HepG2 (cell line): ENCODE results near the gene KRTAP5-6. TPM values are rescaled to one million over a fixed set of nuclear protein-coding genes. Genes with fewer than 3 reads are reported as not detected.
A peak's percentile ranks its signal among the peaks of the same experiment; 100 is the strongest.

Experiments
- DMAP1 ChIP-seq: IDR thresholded peaks from 2 replicates; pipeline ENCODE4 v1.6.1; 2016
- MED13 ChIP-seq: sonication (generic); formaldehyde crosslinking; IDR thresholded peaks from 2 replicates; pipeline ENCODE4 v1.5.0; 2020; ENCODE audit warnings: missing genetic modification reagents
- MED8 ChIP-seq: sonication (generic); formaldehyde crosslinking; IDR thresholded peaks from 2 replicates; pipeline ENCODE4 v1.8.1; 2023; ENCODE audit warnings: mild to moderate bottlenecking, missing genetic modification reagents; ENCODE audit not compliant: insufficient replicate concordance
- NFKB2 ChIP-seq: sonication (generic); formaldehyde crosslinking; IDR thresholded peaks from 2 replicates; pipeline ENCODE4 v1.4.0; 2020; ENCODE audit warnings: missing genetic modification reagents, borderline replicate concordance
- NR2F2 ChIP-seq: IDR thresholded peaks from 2 replicates; pipeline ENCODE4 v1.6.1; 2012; ENCODE audit warnings: low read depth, inconsistent platforms, borderline replicate concordance
- PITX1 ChIP-seq: sonication (generic); formaldehyde crosslinking; IDR thresholded peaks from 2 replicates; pipeline ENCODE4 v1.5.1; 2020; ENCODE audit warnings: mild to moderate bottlenecking, missing genetic modification reagents
- SOX13 ChIP-seq, 3 experiments: fragments of 450-650 bp in 1 of 3; sonication (generic) in 1 of 3; formaldehyde crosslinking in 1 of 3; IDR thresholded peaks in 2 of 3; conservative IDR thresholded peaks in 1 of 3; 2 replicates each; pipeline versions ENCODE4 v1.5.0 to v1.6.1; 2016 to 2020; ENCODE audit warnings: antibody characterized with exemption in 1 of 3, mild to moderate bottlenecking in 1 of 3, missing compliant biosample characterization in 1 of 3, missing genetic modification reagents in 1 of 3, moderate library complexity in 1 of 3
- SPEN ChIP-seq: sonication (generic); formaldehyde crosslinking; IDR thresholded peaks from 2 replicates; pipeline ENCODE4 v1.5.1; 2020; ENCODE audit warnings: low read depth, mild to moderate bottlenecking, missing genetic modification reagents
- TCF7 ChIP-seq: sonication (generic); IDR thresholded peaks from 2 replicates; pipeline ENCODE4 v1.6.1; 2016; ENCODE audit warnings: antibody characterized with exemption, low read depth
- YEATS4 ChIP-seq: sonication (generic); formaldehyde crosslinking; IDR thresholded peaks from 2 replicates; pipeline ENCODE4 v1.4.0; 2020; ENCODE audit warnings: missing genetic modification reagents, borderline replicate concordance
- ZBTB38 ChIP-seq: sonication (generic); formaldehyde crosslinking; IDR thresholded peaks from 2 replicates; pipeline ENCODE4 v1.5.1; 2020; ENCODE audit warnings: mild to moderate bottlenecking, missing genetic modification reagents
- ZSCAN21 ChIP-seq: sonication (generic); formaldehyde crosslinking; IDR thresholded peaks from 2 replicates; pipeline ENCODE4 v1.8.0; 2022; ENCODE audit warnings: mild to moderate bottlenecking, missing genetic modification reagents, moderate library complexity, borderline replicate concordance
- polyA plus RNA-seq, 8 experiments: library from polyadenylated mRNA; depleted of rRNA in 3 of 8; stranded (reverse) in 7 of 8; unstranded in 1 of 8; fragments of >200 nt; fragmentation: Illumina TruSeq in 4 of 8; extraction: Trizol in 4 of 8; gene quantifications; 2 replicates each; pipeline versions ENCODE4 v1.2.1 to v1.2.3, GENCODE V29; 2011 to 2016; ENCODE audit warnings: low read depth in 4 of 8, missing spikeins in 1 of 8, mixed read lengths in 1 of 8; ENCODE audit not compliant: insufficient read depth in 1 of 8
- total RNA-seq, 5 experiments: library from RNA; depleted of rRNA; stranded (reverse); fragments of >200 nt; fragmentation: Illumina TruSeq; extraction: Trizol; gene quantifications; 2 replicates each; pipeline ENCODE4 v1.2.3, GENCODE V29; 2016; ENCODE audit warnings: low read depth in 1 of 5
- TF ChIP-seq, protein P1 (sequence below): IDR thresholded peaks from 2 replicates; pipeline ENCODE4 v1.6.1; 2016; ENCODE audit warnings: low read depth, missing genetic modification reagents, missing compliant biosample characterization
- TF ChIP-seq, protein P2 (sequence below): IDR thresholded peaks from 2 replicates; pipeline ENCODE4 v1.6.1; 2016; ENCODE audit warnings: missing compliant biosample characterization, missing genetic modification reagents, borderline replicate concordance
- TF ChIP-seq, protein P3 (sequence below): IDR thresholded peaks from 2 replicates; pipeline ENCODE4 v1.6.1; 2016
- TF ChIP-seq, protein P4 (sequence below): sonication (generic); formaldehyde crosslinking; IDR thresholded peaks from 2 replicates; pipeline ENCODE4 v1.4.0; 2020; ENCODE audit warnings: missing genetic modification reagents

The KRTAP5-6 gene
- total and polyA plus RNA-seq, 2 of the 13 experiments (the other 11 are each of a cell fraction or from before 2014, with no cell fraction given): not detected

DNA sequence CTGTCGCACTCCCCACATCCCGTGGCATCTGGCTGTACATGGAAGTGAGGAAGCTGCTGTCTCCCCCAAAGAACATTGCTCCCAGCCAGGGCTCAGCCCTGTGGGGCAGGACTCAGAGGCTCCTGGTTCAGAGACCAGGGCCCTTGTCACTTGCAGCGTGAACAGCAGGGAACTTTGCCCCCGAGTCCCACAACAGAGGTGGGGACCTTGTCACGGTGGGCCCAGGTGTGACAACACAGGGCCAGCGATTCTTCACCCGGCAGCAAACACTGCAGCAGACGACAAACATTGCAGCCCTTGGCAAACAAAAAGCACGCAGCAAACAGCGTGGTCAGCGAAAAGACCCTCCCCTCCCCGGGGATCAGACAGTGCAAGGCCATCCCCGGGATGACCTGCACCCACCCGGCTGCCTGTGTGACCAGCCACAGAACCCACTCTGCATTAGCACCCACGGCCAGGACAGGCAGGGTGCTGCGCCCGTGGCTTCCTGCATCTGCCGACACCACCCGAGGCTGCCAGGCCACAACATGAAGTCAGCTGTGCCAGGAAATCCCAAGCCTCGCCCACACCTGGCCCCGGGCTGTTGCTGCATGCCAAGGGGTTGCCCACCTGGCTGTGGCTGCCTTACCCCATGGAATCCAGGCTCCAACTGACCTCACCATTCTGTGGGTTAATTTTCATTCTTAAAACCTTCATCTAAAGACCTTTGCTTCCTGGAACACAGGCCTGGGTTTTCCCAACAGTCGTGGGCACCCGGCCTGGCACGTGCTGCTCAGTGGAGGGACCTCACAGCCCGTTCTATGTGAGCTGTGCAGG, 35.3 kb upstream of the KRTAP5-6 start (continued):
- TF ChIP-seq, protein P1, sequence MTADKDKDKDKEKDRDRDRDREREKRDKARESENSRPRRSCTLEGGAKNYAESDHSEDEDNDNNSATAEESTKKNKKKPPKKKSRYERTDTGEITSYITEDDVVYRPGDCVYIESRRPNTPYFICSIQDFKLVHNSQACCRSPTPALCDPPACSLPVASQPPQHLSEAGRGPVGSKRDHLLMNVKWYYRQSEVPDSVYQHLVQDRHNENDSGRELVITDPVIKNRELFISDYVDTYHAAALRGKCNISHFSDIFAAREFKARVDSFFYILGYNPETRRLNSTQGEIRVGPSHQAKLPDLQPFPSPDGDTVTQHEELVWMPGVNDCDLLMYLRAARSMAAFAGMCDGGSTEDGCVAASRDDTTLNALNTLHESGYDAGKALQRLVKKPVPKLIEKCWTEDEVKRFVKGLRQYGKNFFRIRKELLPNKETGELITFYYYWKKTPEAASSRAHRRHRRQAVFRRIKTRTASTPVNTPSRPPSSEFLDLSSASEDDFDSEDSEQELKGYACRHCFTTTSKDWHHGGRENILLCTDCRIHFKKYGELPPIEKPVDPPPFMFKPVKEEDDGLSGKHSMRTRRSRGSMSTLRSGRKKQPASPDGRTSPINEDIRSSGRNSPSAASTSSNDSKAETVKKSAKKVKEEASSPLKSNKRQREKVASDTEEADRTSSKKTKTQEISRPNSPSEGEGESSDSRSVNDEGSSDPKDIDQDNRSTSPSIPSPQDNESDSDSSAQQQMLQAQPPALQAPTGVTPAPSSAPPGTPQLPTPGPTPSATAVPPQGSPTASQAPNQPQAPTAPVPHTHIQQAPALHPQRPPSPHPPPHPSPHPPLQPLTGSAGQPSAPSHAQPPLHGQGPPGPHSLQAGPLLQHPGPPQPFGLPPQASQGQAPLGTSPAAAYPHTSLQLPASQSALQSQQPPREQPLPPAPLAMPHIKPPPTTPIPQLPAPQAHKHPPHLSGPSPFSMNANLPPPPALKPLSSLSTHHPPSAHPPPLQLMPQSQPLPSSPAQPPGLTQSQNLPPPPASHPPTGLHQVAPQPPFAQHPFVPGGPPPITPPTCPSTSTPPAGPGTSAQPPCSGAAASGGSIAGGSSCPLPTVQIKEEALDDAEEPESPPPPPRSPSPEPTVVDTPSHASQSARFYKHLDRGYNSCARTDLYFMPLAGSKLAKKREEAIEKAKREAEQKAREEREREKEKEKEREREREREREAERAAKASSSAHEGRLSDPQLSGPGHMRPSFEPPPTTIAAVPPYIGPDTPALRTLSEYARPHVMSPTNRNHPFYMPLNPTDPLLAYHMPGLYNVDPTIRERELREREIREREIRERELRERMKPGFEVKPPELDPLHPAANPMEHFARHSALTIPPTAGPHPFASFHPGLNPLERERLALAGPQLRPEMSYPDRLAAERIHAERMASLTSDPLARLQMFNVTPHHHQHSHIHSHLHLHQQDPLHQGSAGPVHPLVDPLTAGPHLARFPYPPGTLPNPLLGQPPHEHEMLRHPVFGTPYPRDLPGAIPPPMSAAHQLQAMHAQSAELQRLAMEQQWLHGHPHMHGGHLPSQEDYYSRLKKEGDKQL (CRISPR knock-in tag): peak; percentile 88
- TF ChIP-seq ZSCAN21 (CRISPR knock-in tag) (peak; percentile 54; the same call in 1 of the 2 replicates), ZBTB38 (CRISPR knock-in tag) (peak; percentile 88), NR2F2 (peak; percentile 16; the same call in 1 of the 2 replicates), YEATS4 (CRISPR knock-in tag) (0 out of 2 replicates have a peak, but pooled peaks have one; percentile 38), TCF7 (peak; percentile 71), MED8 (CRISPR knock-in tag) (peak; percentile 98), DMAP1 (CRISPR knock-in tag) (peak; percentile 46; the same call in 1 of the 2 replicates), SOX13 (IDR thresholded peaks at IDR 0.05) (peak; percentile 46; the same call in 1 of the 2 replicates), SOX13 (CRISPR knock-in tag; conservative IDR thresholded peaks at IDR 0.05 in 1 of 2, IDR thresholded peaks at IDR 0.05 in 1 of 2) (peak in 1 of 2 experiments; percentile 85; a peak in 2 of 4 replicates), NFKB2 (peak; percentile 74; the same call in 1 of the 2 replicates), MED13 (CRISPR knock-in tag) (peak; percentile 99), SPEN (CRISPR knock-in tag) (peak; percentile 60; the same call in 1 of the 2 replicates), PITX1 (CRISPR knock-in tag) (peak; percentile 14)
- TF ChIP-seq, protein P2, sequence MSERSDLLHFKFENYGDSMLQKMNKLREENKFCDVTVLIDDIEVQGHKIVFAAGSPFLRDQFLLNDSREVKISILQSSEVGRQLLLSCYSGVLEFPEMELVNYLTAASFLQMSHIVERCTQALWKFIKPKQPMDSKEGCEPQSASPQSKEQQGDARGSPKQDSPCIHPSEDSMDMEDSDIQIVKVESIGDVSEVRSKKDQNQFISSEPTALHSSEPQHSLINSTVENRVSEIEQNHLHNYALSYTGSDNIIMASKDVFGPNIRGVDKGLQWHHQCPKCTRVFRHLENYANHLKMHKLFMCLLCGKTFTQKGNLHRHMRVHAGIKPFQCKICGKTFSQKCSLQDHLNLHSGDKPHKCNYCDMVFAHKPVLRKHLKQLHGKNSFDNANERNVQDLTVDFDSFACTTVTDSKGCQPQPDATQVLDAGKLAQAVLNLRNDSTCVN: 0 out of 2 replicates have a peak, but pooled peaks have one; percentile 31
- TF ChIP-seq, protein P3, sequence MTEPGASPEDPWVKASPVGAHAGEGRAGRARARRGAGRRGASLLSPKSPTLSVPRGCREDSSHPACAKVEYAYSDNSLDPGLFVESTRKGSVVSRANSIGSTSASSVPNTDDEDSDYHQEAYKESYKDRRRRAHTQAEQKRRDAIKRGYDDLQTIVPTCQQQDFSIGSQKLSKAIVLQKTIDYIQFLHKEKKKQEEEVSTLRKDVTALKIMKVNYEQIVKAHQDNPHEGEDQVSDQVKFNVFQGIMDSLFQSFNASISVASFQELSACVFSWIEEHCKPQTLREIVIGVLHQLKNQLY: peak; percentile 99
- TF ChIP-seq, protein P4, sequence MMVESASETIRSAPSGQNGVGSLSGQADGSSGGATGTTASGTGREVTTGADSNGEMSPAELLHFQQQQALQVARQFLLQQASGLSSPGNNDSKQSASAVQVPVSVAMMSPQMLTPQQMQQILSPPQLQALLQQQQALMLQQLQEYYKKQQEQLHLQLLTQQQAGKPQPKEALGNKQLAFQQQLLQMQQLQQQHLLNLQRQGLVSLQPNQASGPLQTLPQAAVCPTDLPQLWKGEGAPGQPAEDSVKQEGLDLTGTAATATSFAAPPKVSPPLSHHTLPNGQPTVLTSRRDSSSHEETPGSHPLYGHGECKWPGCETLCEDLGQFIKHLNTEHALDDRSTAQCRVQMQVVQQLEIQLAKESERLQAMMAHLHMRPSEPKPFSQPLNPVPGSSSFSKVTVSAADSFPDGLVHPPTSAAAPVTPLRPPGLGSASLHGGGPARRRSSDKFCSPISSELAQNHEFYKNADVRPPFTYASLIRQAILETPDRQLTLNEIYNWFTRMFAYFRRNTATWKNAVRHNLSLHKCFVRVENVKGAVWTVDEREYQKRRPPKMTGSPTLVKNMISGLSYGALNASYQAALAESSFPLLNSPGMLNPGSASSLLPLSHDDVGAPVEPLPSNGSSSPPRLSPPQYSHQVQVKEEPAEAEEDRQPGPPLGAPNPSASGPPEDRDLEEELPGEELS (CRISPR knock-in tag): peak; percentile 89
